WTC11 (cell line): ENCODE results near the gene MPND. TPM values are rescaled to one million over a fixed set of nuclear protein-coding genes. Genes with fewer than 3 reads are reported as not detected.
A peak's percentile ranks its signal among the peaks of the same experiment; 100 is the strongest.

ENCODE experiments used
- ATAC-seq: fragments of 200-7000 bp; cut with Tn5 transposase; 2 replicates; pipeline ENCODE4 v1.10.0; 2021; ENCODE audit warnings: mild to moderate bottlenecking, moderate library complexity
- CTCF ChIA-PET: fragments of 300-600 bp; sonication (Branson Sonifier 250); formaldehyde crosslinking; loops from one replicate; lab custom pipeline; 2021; ENCODE audit warnings: antibody characterized with exemption; lab: Charles Lee
- POLR2A ChIA-PET: fragments of 350-600 bp; sonication (Branson Sonifier 250); formaldehyde crosslinking; loops from one replicate; lab custom pipeline; 2021; ENCODE audit warnings: antibody characterized with exemption; lab: Charles Lee
- DNase-seq: peaks from one replicate; pipeline ENCODE4 v3.0.0; 2021; ENCODE audit warnings: low spot score
- H3K27ac Mint-ChIP-seq: 2 replicates; pipeline ENCODE4 v1.8.0; 2021; ENCODE audit warnings: mixed read lengths
- H3K27me3 Mint-ChIP-seq: 2 replicates; pipeline ENCODE4 v1.8.0; 2021; ENCODE audit warnings: low read depth, mild to moderate bottlenecking, moderate library complexity, mixed read lengths
- H3K36me3 Mint-ChIP-seq: 2 replicates; pipeline ENCODE4 v1.8.0; 2021; ENCODE audit warnings: mixed read lengths
- H3K4me1 Mint-ChIP-seq: 2 replicates; pipeline ENCODE4 v1.8.0; 2022; ENCODE audit warnings: mixed read lengths
- H3K4me3 Mint-ChIP-seq: 2 replicates; pipeline ENCODE4 v1.8.0; 2021; ENCODE audit warnings: mild to moderate bottlenecking, moderate library complexity, mixed read lengths
- H3K9me3 Mint-ChIP-seq: 2 replicates; pipeline ENCODE4 v1.8.0; 2021; ENCODE audit warnings: mixed read lengths
- AFF4 ChIP-seq: sonication (generic); formaldehyde crosslinking; IDR thresholded peaks from 2 replicates; pipeline ENCODE4 v1.8.1; 2023; ENCODE audit warnings: mild to moderate bottlenecking, missing genetic modification reagents, borderline replicate concordance
- AR ChIP-seq: fragments of 250-450 bp; sonication (Bioruptor Pico); IDR thresholded peaks from 2 replicates; pipeline ENCODE4 v1.9.0; 2021; ENCODE audit warnings: mild to moderate bottlenecking
- ATF1 ChIP-seq: sonication (generic); formaldehyde crosslinking; IDR thresholded peaks from 2 replicates; pipeline ENCODE4 v1.8.1; 2023; ENCODE audit warnings: mild to moderate bottlenecking, moderate library complexity, missing genetic modification reagents
- CBFB ChIP-seq: sonication (generic); formaldehyde crosslinking; IDR thresholded peaks from 2 replicates; pipeline ENCODE4 v1.8.1; 2022; ENCODE audit warnings: mild to moderate bottlenecking, low read depth, missing genetic modification reagents
- MXD4 ChIP-seq: fragments of 250-450 bp; sonication (Bioruptor Pico); IDR thresholded peaks from 2 replicates; pipeline ENCODE4 v1.8.0; 2021; ENCODE audit warnings: mild to moderate bottlenecking, moderate library complexity, borderline replicate concordance
- PRDM15 ChIP-seq: sonication (generic); formaldehyde crosslinking; IDR thresholded peaks from 2 replicates; pipeline ENCODE4 v1.8.0; 2022; ENCODE audit warnings: missing genetic modification reagents
- SMAD4 ChIP-seq: sonication (generic); formaldehyde crosslinking; IDR thresholded peaks from 2 replicates; pipeline ENCODE4 v1.8.0; 2022; ENCODE audit warnings: mild to moderate bottlenecking, missing genetic modification reagents
- ZBTB21 ChIP-seq: sonication (generic); formaldehyde crosslinking; IDR thresholded peaks from 2 replicates; pipeline ENCODE4 v1.8.1; 2023; ENCODE audit warnings: mild to moderate bottlenecking, missing genetic modification reagents, borderline replicate concordance
- ZNF138 ChIP-seq: sonication (generic); formaldehyde crosslinking; conservative IDR thresholded peaks from 2 replicates; pipeline ENCODE4 v1.8.1; 2022; ENCODE audit warnings: mild to moderate bottlenecking, moderate library complexity, missing genetic modification reagents
- total RNA-seq: library from RNA; stranded (reverse); gene quantifications from 3 replicates; pipeline ENCODE4 v1.2.3, GENCODE V29; 2021

The MPND gene
- total RNA-seq, 1 experiment from 2014 or later, result 28.3 TPM

- H3K4me1 Mint-ChIP-seq, result peaks cover 17% of the 10 kb centered on the region
- no peaks in the 10 kb centered on the region for H3K9me3 Mint-ChIP-seq
- DNase-seq, result no peak
- peaks cover 33% of the 10 kb centered on the region for H3K36me3 Mint-ChIP-seq
- no peak for TF ChIP-seq PRDM15
- TF ChIP-seq AFF4 (CRISPR knock-in tag), result no peak
- 0 out of 2 replicates have a peak, but pooled peaks have one; percentile 64 for TF ChIP-seq ZNF138 (CRISPR knock-in tag)
- TF ChIP-seq ZBTB21, result 0 out of 2 replicates have a peak, but pooled peaks have one; percentile 51
- TF ChIP-seq, all 79 proteins: peak for 2
- ChIA-PET CTCF (interaction anchor here (1.2 to 2.0 kb wide), 6 partner anchors 20 to 165 kb away, joined by 3 to 30 read pairs (median 5); partner anchors contain the start of genes MPND and YJU2), POLR2A (no interaction called here)
- Mint-ChIP-seq H3K27me3 (peaks cover 3% of the 10 kb centered on the region), H3K27ac (no peak overlapping the region), H3K4me3 (peak overlapping the region; percentile 67)
- no peak for ATAC-seq
Measured at GRCh38 chr19:4305257-4305612, 38.1 kb upstream of the MPND start.

GRCh38 chr19:4305659-4306058, 37.7 kb upstream of the MPND start:
- ATAC-seq, result no peak
- peak overlapping the region; percentile 67 for H3K4me3 Mint-ChIP-seq
- DNase-seq, result no peak
- POLR2A ChIA-PET, result no interaction called here
- H3K4me1 Mint-ChIP-seq, result peaks cover 17% of the 10 kb centered on the region
- no peaks in the 10 kb centered on the region for H3K9me3 Mint-ChIP-seq
- H3K36me3 Mint-ChIP-seq, result peaks cover 37% of the 10 kb centered on the region
- H3K27me3 Mint-ChIP-seq, result peaks cover under 1% of the 10 kb centered on the region
- H3K27ac Mint-ChIP-seq, result peak overlapping the region; percentile 65; the same call in 1 of the 2 replicates
- TF ChIP-seq CBFB (CRISPR knock-in tag), result no peak
- no peak for TF ChIP-seq AR (CRISPR knock-in tag)
- no peak for TF ChIP-seq ATF1
- TF ChIP-seq SMAD4 (CRISPR knock-in tag), result no peak
- no peak for TF ChIP-seq MXD4 (CRISPR knock-in tag)
- TF ChIP-seq, all 79 proteins: peak for 0
- CTCF ChIA-PET, result interaction anchor here (1.2 to 2.0 kb wide), 8 partner anchors 20 to 166 kb away, joined by 3 to 30 read pairs (median 5); partner anchors contain the start of genes MPND and YJU2
